SK-MEL-5 (cell line): ENCODE measurements around the gene STH. TPM values are rescaled to one million over a fixed set of nuclear protein-coding genes. Genes with fewer than 3 reads are reported as not detected.
"Not testable (repeated sequence)": the region's sequence is repeated elsewhere in the genome, so short reads cannot be mapped to it uniquely, and the experiment has no call there.

ENCODE experiments used
- DNase-seq: peaks from one replicate; pipeline ENCODE4 v3.0.0-alpha.2; 2016; ENCODE audit warnings: low read depth, low spot score
- in situ Hi-C: cut with HindIII; loops from 2 replicates; pipeline ENCODE4 v1.10.0; 2016; ENCODE audit warnings: low sequenced_read_pairs, high pct_unique_total_duplicates, low pct_unique_long_range_greater_than_20kb
- total RNA-seq: library from RNA; depleted of rRNA; stranded (reverse); fragments of >200 nt; shearing (Covaris generic); gene quantifications from 2 replicates; pipeline ENCODE4 v1.2.3, GENCODE V29; 2014

The STH gene
- total RNA-seq, 1 experiment from 2014 or later = not detected

- DNase-seq = no peak
- in situ Hi-C loops = no loop called here
Observed at GRCh38 chr17:45996282-45996937, 2.6 kb upstream of the STH start.

DNA sequence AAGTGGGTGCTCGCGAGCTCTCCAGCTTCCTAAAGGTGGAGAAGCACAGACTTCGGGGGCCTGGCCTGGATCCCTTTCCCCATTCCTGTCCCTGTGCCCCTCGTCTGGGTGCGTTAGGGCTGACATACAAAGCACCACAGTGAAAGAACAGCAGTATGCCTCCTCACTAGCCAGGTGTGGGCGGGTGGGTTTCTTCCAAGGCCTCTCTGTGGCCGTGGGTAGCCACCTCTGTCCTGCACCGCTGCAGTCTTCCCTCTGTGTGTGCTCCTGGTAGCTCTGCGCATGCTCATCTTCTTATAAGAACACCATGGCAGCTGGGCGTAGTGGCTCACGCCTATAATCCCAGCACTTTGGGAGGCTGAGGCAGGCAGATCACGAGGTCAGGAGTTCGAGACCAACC lies 1.9 kb upstream of the STH start:
- in situ Hi-C loops = no loop called here
- DNase-seq = no peak

GRCh38 chr17:45997624-45998023 lies 1.4 kb upstream of the STH start:
- no peak for DNase-seq
- in situ Hi-C loops = no loop called here

GRCh38 chr17:45999900-46000290 lies 845 bp downstream of the STH start:
- in situ Hi-C loops = no loop called here

GRCh38 chr17:46000292-46000691 lies 1.2 kb downstream of the STH start:
- in situ Hi-C loops = no loop called here
- DNase-seq = no peak

More at GRCh38 chr17:45999900-46000290, 845 bp downstream of the STH start:
- DNase-seq = no peak

DNA sequence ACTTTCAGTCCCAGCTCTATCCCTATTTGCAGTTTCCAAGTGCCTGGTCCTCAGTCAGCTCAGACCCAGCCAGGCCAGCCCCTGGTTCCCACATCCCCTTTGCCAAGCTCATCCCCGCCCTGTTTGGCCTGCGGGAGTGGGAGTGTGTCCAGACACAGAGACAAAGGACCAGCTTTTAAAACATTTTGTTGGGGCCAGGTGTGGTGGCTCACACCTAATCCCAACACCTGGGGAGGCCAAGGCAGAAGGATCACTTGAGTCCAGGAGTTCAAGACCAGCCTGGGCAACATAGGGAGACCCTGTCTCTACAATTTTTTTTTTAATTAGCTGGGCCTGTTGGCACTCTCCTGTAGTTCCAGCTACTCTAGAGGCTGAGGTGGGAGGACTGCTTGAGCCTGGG lies 1.7 kb downstream of the STH start:
- DNase-seq = no peak
- in situ Hi-C loops = no loop called here

DNA sequence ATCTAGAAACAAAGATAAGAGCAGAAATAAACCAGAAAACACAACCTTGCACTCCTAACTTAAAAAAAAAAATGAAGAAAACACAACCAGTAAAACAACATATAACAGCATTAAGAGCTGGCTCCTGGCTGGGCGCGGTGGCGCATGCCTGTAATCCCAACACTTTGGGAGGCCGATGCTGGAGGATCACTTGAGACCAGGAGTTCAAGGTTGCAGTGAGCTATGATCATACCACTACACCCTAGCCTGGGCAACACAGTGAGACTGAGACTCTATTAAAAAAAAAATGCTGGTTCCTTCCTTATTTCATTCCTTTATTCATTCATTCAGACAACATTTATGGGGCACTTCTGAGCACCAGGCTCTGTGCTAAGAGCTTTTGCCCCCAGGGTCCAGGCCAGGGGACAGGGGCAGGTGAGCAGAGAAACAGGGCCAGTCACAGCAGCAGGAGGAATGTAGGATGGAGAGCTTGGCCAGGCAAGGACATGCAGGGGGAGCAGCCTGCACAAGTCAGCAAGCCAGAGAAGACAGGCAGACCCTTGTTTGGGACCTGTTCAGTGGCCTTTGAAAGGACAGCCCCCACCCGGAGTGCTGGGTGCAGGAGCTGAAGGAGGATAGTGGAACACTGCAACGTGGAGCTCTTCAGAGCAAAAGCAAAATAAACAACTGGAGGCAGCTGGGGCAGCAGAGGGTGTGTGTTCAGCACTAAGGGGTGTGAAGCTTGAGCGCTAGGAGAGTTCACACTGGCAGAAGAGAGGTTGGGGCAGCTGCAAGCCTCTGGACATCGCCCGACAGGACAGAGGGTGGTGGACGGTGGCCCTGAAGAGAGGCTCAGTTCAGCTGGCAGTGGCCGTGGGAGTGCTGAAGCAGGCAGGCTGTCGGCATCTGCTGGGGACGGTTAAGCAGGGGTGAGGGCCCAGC lies 2.6 kb downstream of the STH start:
- no peak for DNase-seq
- in situ Hi-C loops = no loop called here

GRCh38 chr17:46002311-46002972 lies 3.4 kb downstream of the STH start:
- in situ Hi-C loops = no loop called here
- peak; percentile 73 for DNase-seq

DNA sequence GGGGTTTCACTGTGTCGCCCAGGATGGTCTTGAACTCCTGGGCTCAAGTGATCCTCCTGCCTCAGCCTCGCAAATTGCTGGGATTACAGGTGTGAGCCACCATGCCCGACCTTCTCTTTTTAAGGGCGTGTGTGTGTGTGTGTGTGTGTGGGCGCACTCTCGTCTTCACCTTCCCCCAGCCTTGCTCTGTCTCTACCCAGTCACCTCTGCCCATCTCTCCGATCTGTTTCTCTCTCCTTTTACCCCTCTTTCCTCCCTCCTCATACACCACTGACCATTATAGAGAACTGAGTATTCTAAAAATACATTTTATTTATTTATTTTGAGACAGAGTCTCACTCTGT lies 3.9 kb downstream of the STH start:
- in situ Hi-C loops = no loop called here
- no peak for DNase-seq

DNA sequence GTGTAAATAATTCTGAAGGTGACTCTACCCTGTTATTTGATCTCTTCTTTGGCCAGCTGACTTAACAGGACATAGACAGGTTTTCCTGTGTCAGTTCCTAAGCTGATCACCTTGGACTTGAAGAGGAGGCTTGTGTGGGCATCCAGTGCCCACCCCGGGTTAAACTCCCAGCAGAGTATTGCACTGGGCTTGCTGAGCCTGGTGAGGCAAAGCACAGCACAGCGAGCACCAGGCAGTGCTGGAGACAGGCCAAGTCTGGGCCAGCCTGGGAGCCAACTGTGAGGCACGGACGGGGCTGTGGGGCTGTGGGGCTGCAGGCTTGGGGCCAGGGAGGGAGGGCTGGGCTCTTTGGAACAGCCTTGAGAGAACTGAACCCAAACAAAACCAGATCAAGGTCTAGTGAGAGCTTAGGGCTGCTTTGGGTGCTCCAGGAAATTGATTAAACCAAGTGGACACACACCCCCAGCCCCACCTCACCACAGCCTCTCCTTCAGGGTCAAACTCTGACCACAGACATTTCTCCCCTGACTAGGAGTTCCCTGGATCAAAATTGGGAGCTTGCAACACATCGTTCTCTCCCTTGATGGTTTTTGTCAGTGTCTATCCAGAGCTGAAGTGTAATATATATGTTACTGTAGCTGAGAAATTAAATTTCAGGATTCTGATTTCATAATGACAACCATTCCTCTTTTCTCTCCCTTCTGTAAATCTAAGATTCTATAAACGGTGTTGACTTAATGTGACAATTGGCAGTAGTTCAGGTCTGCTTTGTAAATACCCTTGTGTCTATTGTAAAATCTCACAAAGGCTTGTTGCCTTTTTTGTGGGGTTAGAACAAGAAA lies 5.1 kb downstream of the STH start:
- in situ Hi-C loops = no loop called here
- DNase-seq = no peak

DNA sequence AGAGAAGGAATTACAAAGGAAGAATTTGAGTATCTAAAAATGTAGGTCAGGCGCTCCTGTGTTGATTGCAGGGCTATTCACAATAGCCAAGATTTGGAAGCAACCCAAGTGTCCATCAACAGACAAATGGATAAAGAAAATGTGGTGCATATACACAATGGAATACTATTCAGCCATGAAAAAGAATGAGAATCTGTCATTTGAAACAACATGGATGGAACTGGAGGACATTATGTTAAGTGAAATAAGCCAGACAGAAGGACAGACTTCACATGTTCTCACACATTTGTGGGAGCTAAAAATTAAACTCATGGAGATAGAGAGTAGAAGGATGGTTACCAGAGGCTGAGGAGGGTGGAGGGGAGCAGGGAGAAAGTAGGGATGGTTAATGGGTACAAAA lies 7.0 kb downstream of the STH start:
- in situ Hi-C loops, DNase-seq: not testable (repeated sequence)

GRCh38 chr17:46007461-46007965 lies 8.5 kb downstream of the STH start:
- DNase-seq = no peak
- in situ Hi-C loops = no loop called here

DNA sequence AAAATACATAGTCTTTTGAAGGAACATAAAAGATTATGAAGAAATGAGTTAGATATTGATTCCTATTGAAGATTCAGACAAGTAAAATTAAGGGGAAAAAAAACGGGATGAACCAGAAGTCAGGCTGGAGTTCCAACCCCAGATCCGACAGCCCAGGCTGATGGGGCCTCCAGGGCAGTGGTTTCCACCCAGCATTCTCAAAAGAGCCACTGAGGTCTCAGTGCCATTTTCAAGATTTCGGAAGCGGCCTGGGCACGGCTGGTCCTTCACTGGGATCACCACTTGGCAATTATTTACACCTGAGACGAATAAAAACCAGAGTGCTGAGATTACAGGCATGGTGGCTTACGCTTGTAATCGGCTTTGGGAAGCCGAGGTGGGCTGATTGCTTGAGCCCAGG lies 9.5 kb downstream of the STH start:
- no peak for DNase-seq
- in situ Hi-C loops = no loop called here

- in situ Hi-C loops = no loop called here
- no peak for DNase-seq
Observed at GRCh38 chr17:46009681-46010596, 10.9 kb downstream of the STH start.

- peak; percentile 14 for DNase-seq
- in situ Hi-C loops = no loop called here
Observed at GRCh38 chr17:46010597-46011186, 11.6 kb downstream of the STH start.

- DNase-seq = no peak
- in situ Hi-C loops = no loop called here
Observed at GRCh38 chr17:46011711-46012505, 12.9 kb downstream of the STH start.
